Naive thymus-derived CD4-positive, alpha-beta T cell (primary cell): ENCODE data around the gene IGFL4. TPM values are rescaled to one million over a fixed set of nuclear protein-coding genes. Genes with fewer than 3 reads are reported as not detected.
A peak's percentile ranks its signal among the peaks of the same experiment; 100 is the strongest.

Experiments used
- ATAC-seq: fragments of 150-1000 bp; cut with Tn5 transposase; 2 replicates; pipeline ENCODE4 v1.10.0; 2021; ENCODE audit warnings: mild to moderate bottlenecking, moderate library complexity
- CTCF ChIA-PET: fragments of 350-600 bp; sonication (Branson Sonifier 250); formaldehyde crosslinking; loops from one replicate; lab custom pipeline; 2021; ENCODE audit warnings: antibody characterized with exemption; lab: Charles Lee
- POLR2A ChIA-PET: fragments of 350-600 bp; sonication (Branson Sonifier 250); formaldehyde crosslinking; loops from one replicate; lab custom pipeline; 2021; ENCODE audit warnings: antibody characterized with exemption, inconsistent platforms; lab: Charles Lee
- DNase-seq, 9 donors: peaks; one replicate each; pipeline versions ENCODE4 v3.0.0 to v3.0.0-alpha.2; 2020 to 2022; ENCODE audit warnings: mixed read lengths in 1 of 9
- H3K27ac ChIP-seq: one replicate; pipeline ENCODE4 v1.7.0; 2013; ENCODE audit warnings: mild to moderate bottlenecking, low read depth, low read length, moderate library complexity
- H3K27me3 ChIP-seq, 2 donors: one replicate each; pipeline ENCODE4 v1.7.0; 2013; ENCODE audit warnings: low read length in 2 of 2, mild to moderate bottlenecking in 2 of 2, moderate library complexity in 2 of 2; ENCODE audit not compliant: control insufficient read depth in 2 of 2, insufficient read depth in 2 of 2
- H3K36me3 ChIP-seq, 3 experiments: 1 replicate in 2 of 3; 2 replicates in 1 of 3; pipeline ENCODE4 v1.7.0; 2013; ENCODE audit warnings: low read length in 3 of 3, mild to moderate bottlenecking in 3 of 3, moderate library complexity in 1 of 3; ENCODE audit not compliant: insufficient read depth in 3 of 3, control insufficient read depth in 2 of 3
- H3K4me1 ChIP-seq, 2 donors: one replicate each; pipeline ENCODE4 v1.7.0; 2013; ENCODE audit warnings: low read length in 2 of 2, mild to moderate bottlenecking in 2 of 2, moderate library complexity in 1 of 2; ENCODE audit not compliant: control insufficient read depth in 2 of 2, insufficient read depth in 2 of 2
- H3K4me3 ChIP-seq: 2 replicates; pipeline ENCODE4 v1.7.0; 2013; ENCODE audit warnings: mild to moderate bottlenecking, low read length
- H3K9me3 ChIP-seq, 3 experiments: 1 replicate in 2 of 3; 2 replicates in 1 of 3; pipeline ENCODE4 v1.7.0; 2013; ENCODE audit warnings: low read length in 3 of 3; ENCODE audit not compliant: control insufficient read depth in 2 of 3
- H3K27ac Mint-ChIP-seq, 9 donors: one replicate each; pipeline ENCODE4 v1.8.0; 2020 to 2022; ENCODE audit warnings: mixed read lengths in 9 of 9, mild to moderate bottlenecking in 8 of 9, moderate library complexity in 5 of 9, inconsistent platforms in 2 of 9
- H3K27me3 Mint-ChIP-seq, 5 donors: one replicate each; pipeline ENCODE4 v1.8.0; 2021 to 2022; ENCODE audit warnings: mixed read lengths in 5 of 5, mild to moderate bottlenecking in 1 of 5
- H3K36me3 Mint-ChIP-seq, 5 donors: one replicate each; pipeline ENCODE4 v1.8.0; 2020 to 2022; ENCODE audit warnings: mixed read lengths in 5 of 5, mild to moderate bottlenecking in 3 of 5, inconsistent platforms in 1 of 5
- H3K4me1 Mint-ChIP-seq, 7 donors: one replicate each; pipeline ENCODE4 v1.8.0; 2020 to 2022; ENCODE audit warnings: mixed read lengths in 7 of 7, mild to moderate bottlenecking in 3 of 7, inconsistent platforms in 1 of 7
- H3K4me3 Mint-ChIP-seq, 10 donors: one replicate each; pipeline ENCODE4 v1.8.0; 2020 to 2022; ENCODE audit warnings: mild to moderate bottlenecking in 10 of 10, mixed read lengths in 10 of 10, moderate library complexity in 6 of 10, inconsistent platforms in 2 of 10
- H3K9me3 Mint-ChIP-seq, 11 donors: one replicate each; pipeline ENCODE4 v1.8.0; 2020 to 2022; ENCODE audit warnings: mixed read lengths in 11 of 11, mild to moderate bottlenecking in 4 of 11, inconsistent platforms in 1 of 11, moderate library complexity in 1 of 11
- intact Hi-C, 2 donors: fragments of 100-400 bp; cut with micrococcal nuclease; formaldehyde crosslinking; loops; one replicate each; pipeline ENCODE4 v1.15.1; 2023
- polyA plus RNA-seq, 2 donors: library from polyadenylated mRNA; unstranded; fragments of 300-500 nt; fragmentation: Illumina TruSeq; gene quantifications; one replicate each; pipeline ENCODE4 v1.2.3, GENCODE V29; 2021
- total RNA-seq, 6 experiments: library from RNA in 5 of 6; stranded (reverse) in 5 of 6; gene quantifications; 1 replicate in 5 of 6; 2 replicates in 1 of 6; pipeline ENCODE4 v1.2.3 and lab custom pipeline; 2021 to 2026

The IGFL4 gene
- total and polyA plus RNA-seq, 7 experiments from 2014 or later = not detected

GRCh38 chr19:46019270-46019669 lies 21.5 kb downstream of the IGFL4 start:
- ATAC-seq = no peak
- CTCF ChIA-PET = interaction anchor here (0.8 to 1.2 kb wide), 2 partner anchors 9 to 129 kb away, joined by 3 read pairs; no protein-coding TSS in a partner anchor
- peaks cover 0 to 7% (median 0%) of the 10 kb centered on the region in 5 donors for H3K36me3 Mint-ChIP-seq
- no peaks in the 10 kb centered on the region for H3K9me3 ChIP-seq
- DNase-seq = no peak
- H3K36me3 ChIP-seq = no peaks in the 10 kb centered on the region
- peaks cover 11 to 34% (median 16%) of the 10 kb centered on the region in 5 donors for H3K27me3 Mint-ChIP-seq
- no peak overlapping the region for H3K4me3 Mint-ChIP-seq
- no peaks in the 10 kb centered on the region for H3K9me3 Mint-ChIP-seq
- H3K27ac ChIP-seq = no peak overlapping the region
- no peak overlapping the region for H3K4me3 ChIP-seq
- intact Hi-C loops = loop anchor here (5.0 kb wide), 2 partner anchors 92 to 117 kb away; partner anchors contain the start of gene MYPOP (in 2 of the 2)
- H3K27ac Mint-ChIP-seq = no peak overlapping the region
- peaks cover 11 to 22% (median 20%) of the 10 kb centered on the region in 7 donors for H3K4me1 Mint-ChIP-seq
- POLR2A ChIA-PET = no interaction called here
- peaks cover 0 to 5% of the 10 kb centered on the region in 2 donors for H3K27me3 ChIP-seq
- peaks cover 0 to 7% of the 10 kb centered on the region in 2 donors for H3K4me1 ChIP-seq

GRCh38 chr19:46018729-46019251 lies 22.0 kb downstream of the IGFL4 start:
- ATAC-seq (no peak), DNase-seq (no peak)
- peaks cover 6 to 30% (median 13%) of the 10 kb centered on the region in 5 donors for H3K27me3 Mint-ChIP-seq
- CTCF ChIA-PET = interaction anchor here (1.0 to 1.2 kb wide), 2 partner anchors 13 to 128 kb away, joined by 3 to 4 read pairs; no protein-coding TSS in a partner anchor
- peak overlapping the region in 1 of 10 donors; percentile 56 for H3K4me3 Mint-ChIP-seq
- no peak overlapping the region for H3K27ac Mint-ChIP-seq
- no peaks in the 10 kb centered on the region for H3K9me3 Mint-ChIP-seq
- Histone ChIP-seq H3K9me3 (no peaks in the 10 kb centered on the region), H3K27ac (no peak overlapping the region), H3K4me3 (no peak overlapping the region), H3K36me3 (no peaks in the 10 kb centered on the region), H3K27me3 (peaks cover 0 to 6% of the 10 kb centered on the region in 2 donors), H3K4me1 (peaks cover 0 to 7% of the 10 kb centered on the region in 2 donors)
- H3K36me3 Mint-ChIP-seq = peaks cover 0 to 7% (median 0%) of the 10 kb centered on the region in 5 donors
- POLR2A ChIA-PET = no interaction called here
- intact Hi-C loops = loop anchor here (5.0 kb wide), 2 partner anchors 91 to 116 kb away; partner anchors contain the start of gene MYPOP (in 2 of the 2)
- H3K4me1 Mint-ChIP-seq = peaks cover 11 to 23% (median 20%) of the 10 kb centered on the region in 7 donors

GRCh38 chr19:46017874-46018675 lies 22.7 kb downstream of the IGFL4 start:
- ChIA-PET CTCF (interaction anchor here (1.0 kb wide), 1 partner anchor 13 kb away, joined by 4 read pairs; no protein-coding TSS in a partner anchor), POLR2A (no interaction called here)
- peak overlapping the region in 4 of 10 donors; percentile 14 to 56 (median 30) for H3K4me3 Mint-ChIP-seq
- Histone ChIP-seq H3K27me3 (peaks cover 0 to 6% of the 10 kb centered on the region in 2 donors), H3K9me3 (no peaks in the 10 kb centered on the region), H3K27ac (no peak overlapping the region), H3K4me3 (no peak overlapping the region), H3K36me3 (no peaks in the 10 kb centered on the region), H3K4me1 (peaks cover 0 to 7% of the 10 kb centered on the region in 2 donors)
- ATAC-seq = no peak
- intact Hi-C loops = loop anchor here (2.0 to 5.0 kb wide), 4 partner anchors 23 to 116 kb away; partner anchors contain the start of genes MYPOP (in 2 of the 2) and CCDC61 (in 1 of the 2)
- H3K27ac Mint-ChIP-seq = no peak overlapping the region
- H3K36me3 Mint-ChIP-seq = peaks cover 0 to 7% (median 0%) of the 10 kb centered on the region in 5 donors
- no peaks in the 10 kb centered on the region for H3K9me3 Mint-ChIP-seq
- no peak for DNase-seq
- H3K4me1 Mint-ChIP-seq = peaks cover 11 to 23% (median 18%) of the 10 kb centered on the region in 7 donors
- peaks cover 5 to 24% (median 12%) of the 10 kb centered on the region in 5 donors for H3K27me3 Mint-ChIP-seq

GRCh38 chr19:46017095-46017429 lies 23.7 kb downstream of the IGFL4 start:
- POLR2A ChIA-PET = no interaction called here
- peaks cover 0 to 7% (median 0%) of the 10 kb centered on the region in 5 donors for H3K36me3 Mint-ChIP-seq
- H3K4me3 Mint-ChIP-seq = peak overlapping the region; percentile 42 to 97 (median 84)
- H3K27me3 ChIP-seq = peaks cover 0 to 6% of the 10 kb centered on the region in 2 donors
- no peaks in the 10 kb centered on the region for H3K9me3 Mint-ChIP-seq
- CTCF ChIA-PET = interaction anchor here (0.5 to 1.1 kb wide), 3 partner anchors 10 to 147 kb away, joined by 3 read pairs; no protein-coding TSS in a partner anchor
- H3K9me3 ChIP-seq = no peaks in the 10 kb centered on the region
- DNase-seq (no peak), ATAC-seq (peak; percentile 3)
- H3K4me3 ChIP-seq = no peak overlapping the region
- peaks cover 5 to 19% (median 12%) of the 10 kb centered on the region in 5 donors for H3K27me3 Mint-ChIP-seq
- no peak overlapping the region for H3K27ac ChIP-seq
- no peaks in the 10 kb centered on the region for H3K36me3 ChIP-seq
- peaks cover 11 to 23% (median 18%) of the 10 kb centered on the region in 7 donors for H3K4me1 Mint-ChIP-seq
- intact Hi-C loops = loop anchor here (2.0 to 5.0 kb wide), 4 partner anchors 22 to 115 kb away; partner anchors contain the start of genes MYPOP (in 2 of the 2) and CCDC61 (in 1 of the 2)
- peak overlapping the region in 1 of 9 donors; percentile 14 for H3K27ac Mint-ChIP-seq
- H3K4me1 ChIP-seq = peaks cover 0 to 7% of the 10 kb centered on the region in 2 donors

- peaks cover 0 to 7% (median under 1%) of the 10 kb centered on the region in 5 donors for H3K36me3 Mint-ChIP-seq
- no peaks in the 10 kb centered on the region for H3K9me3 Mint-ChIP-seq
- H3K27ac ChIP-seq = peak overlapping the region; percentile 55
- intact Hi-C loops = loop anchor here (1.0 to 5.0 kb wide), 8 partner anchors 21 to 246 kb away; partner anchors contain the start of genes CCDC61 (in 2 of the 2), MYPOP (in 2 of the 2) and SYMPK (in 1 of the 2)
- ATAC-seq (peak; percentile 92), DNase-seq (peak; percentile 57 to 84 (median 75))
- H3K4me1 Mint-ChIP-seq = peaks cover 11 to 23% (median 18%) of the 10 kb centered on the region in 7 donors
- H3K4me3 ChIP-seq = peak overlapping the region; percentile 62
- peaks cover 0 to 7% of the 10 kb centered on the region in 2 donors for H3K4me1 ChIP-seq
- POLR2A ChIA-PET = no interaction called here
- H3K27ac Mint-ChIP-seq = peak overlapping the region in 7 of 9 donors; percentile 28 to 82 (median 50)
- no peaks in the 10 kb centered on the region for H3K9me3 ChIP-seq
- H3K4me3 Mint-ChIP-seq = peak overlapping the region; percentile 85 to 97 (median 92)
- peaks cover 0 to 6% of the 10 kb centered on the region in 2 donors for H3K27me3 ChIP-seq
- no peaks in the 10 kb centered on the region for H3K36me3 ChIP-seq
- peaks cover 5 to 17% (median 12%) of the 10 kb centered on the region in 5 donors for H3K27me3 Mint-ChIP-seq
- CTCF ChIA-PET = interaction anchor here (0.5 to 1.1 kb wide), 3 partner anchors 10 to 146 kb away, joined by 3 read pairs; no protein-coding TSS in a partner anchor
These were observed 24.2 kb downstream of the IGFL4 start for GRCh38 chr19:46016426-46017094.
